Neuronal stem cell (in vitro differentiated cells): ENCODE results near the gene CTDSP2.

ENCODE experiments used
- DNase-seq: peaks from one replicate; pipeline ENCODE4 v3.0.0-alpha.2; 2013; ENCODE audit warnings: low spot score
- H2AFZ ChIP-seq: one replicate; pipeline ENCODE4 v1.6.1; 2013; ENCODE audit warnings: mild to moderate bottlenecking, low read length, inconsistent platforms
- H2AK5ac ChIP-seq: 2 replicates; pipeline ENCODE4 v1.6.1; 2013; ENCODE audit warnings: low read depth, mild to moderate bottlenecking, inconsistent platforms, low read length, moderate library complexity, mixed read lengths
- H2BK120ac ChIP-seq: 2 replicates; pipeline ENCODE4 v1.6.1; 2013; ENCODE audit warnings: low read depth, mild to moderate bottlenecking, inconsistent platforms, low read length, moderate library complexity, mixed read lengths
- H2BK12ac ChIP-seq: one replicate; pipeline ENCODE4 v1.6.1; 2013; ENCODE audit warnings: low read length, inconsistent platforms
- H2BK15ac ChIP-seq: 2 replicates; pipeline ENCODE4 v1.6.1; 2013; ENCODE audit warnings: mild to moderate bottlenecking, low read length, inconsistent platforms, mixed read lengths
- H2BK5ac ChIP-seq: one replicate; pipeline ENCODE4 v1.6.1; 2013; ENCODE audit warnings: inconsistent platforms, mild to moderate bottlenecking, low read length, moderate library complexity
- H3K14ac ChIP-seq: one replicate; pipeline ENCODE4 v1.6.1; 2013; ENCODE audit warnings: low read length, inconsistent platforms
- H3K18ac ChIP-seq: 2 replicates; pipeline ENCODE4 v1.6.1; 2013; ENCODE audit warnings: low read length, inconsistent platforms
- H3K23ac ChIP-seq: 2 replicates; pipeline ENCODE4 v1.6.1; 2013; ENCODE audit warnings: low read depth, mild to moderate bottlenecking, mixed read lengths, low read length, inconsistent platforms; ENCODE audit not compliant: poor library complexity
- H3K27ac ChIP-seq: replicated peaks from 3 replicates; pipeline ENCODE4 v1.5.1; 2013; ENCODE audit warnings: low read length, inconsistent platforms
- H3K27me3 ChIP-seq, 3 experiments: 2 replicates each; pipeline ENCODE4 v1.6.1; 2013; ENCODE audit warnings: low read length in 3 of 3, mild to moderate bottlenecking in 2 of 3, inconsistent platforms in 1 of 3, low read depth in 1 of 3, mixed read lengths in 1 of 3, moderate library complexity in 1 of 3; ENCODE audit not compliant: control insufficient read depth in 3 of 3, insufficient read depth in 3 of 3
- H3K36me3 ChIP-seq, 2 donors: replicated peaks in 1 of 2; 2 replicates each; pipeline ENCODE4 v1.6.1; 2013; ENCODE audit warnings: low read length in 2 of 2; ENCODE audit not compliant: control insufficient read depth in 2 of 2, insufficient read depth in 2 of 2
- H3K4ac ChIP-seq: 2 replicates; pipeline ENCODE4 v1.6.1; 2013; ENCODE audit warnings: inconsistent platforms, mild to moderate bottlenecking, low read length, moderate library complexity
- H3K4me1 ChIP-seq, 2 donors: 1 replicate in 1 of 2; 2 replicates in 1 of 2; pipeline ENCODE4 v1.6.1; 2013; ENCODE audit warnings: low read length in 2 of 2, low read depth in 1 of 2; ENCODE audit not compliant: control insufficient read depth in 2 of 2, insufficient read depth in 1 of 2
- H3K4me2 ChIP-seq: one replicate; pipeline ENCODE4 v1.6.1; 2013; ENCODE audit warnings: mild to moderate bottlenecking, low read length, inconsistent platforms; ENCODE audit not compliant: insufficient read depth, poor library complexity, severe bottlenecking
- H3K4me3 ChIP-seq, 2 donors: 2 replicates each; pipeline ENCODE4 v1.5.1; 2013; ENCODE audit warnings: low read length in 2 of 2, mild to moderate bottlenecking in 2 of 2, inconsistent platforms in 1 of 2, moderate library complexity in 1 of 2
- H3K79me1 ChIP-seq: one replicate; pipeline ENCODE4 v1.6.1; 2013; ENCODE audit warnings: low read depth, mild to moderate bottlenecking, inconsistent platforms, low read length, moderate library complexity
- H3K9ac ChIP-seq: one replicate; pipeline ENCODE4 v1.6.1; 2013; ENCODE audit warnings: mild to moderate bottlenecking, low read depth, low read length, inconsistent platforms; ENCODE audit not compliant: poor library complexity
- H3K9me3 ChIP-seq, 2 donors: replicated peaks in 1 of 2; 2 replicates each; pipeline versions ENCODE3 to v1.6.1; 2013; ENCODE audit warnings: low read length in 2 of 2, mild to moderate bottlenecking in 2 of 2, inconsistent platforms in 1 of 2, low read depth in 1 of 2, mixed read lengths in 1 of 2, moderate library complexity in 1 of 2; ENCODE audit not compliant: control insufficient read depth in 2 of 2, insufficient read depth in 1 of 2
- H4K8ac ChIP-seq: one replicate; pipeline ENCODE4 v1.6.1; 2013; ENCODE audit warnings: low read depth, mild to moderate bottlenecking, inconsistent platforms, low read length, moderate library complexity
- H4K91ac ChIP-seq: one replicate; pipeline ENCODE4 v1.6.1; 2013; ENCODE audit warnings: low read length, low read depth, mild to moderate bottlenecking, inconsistent platforms; ENCODE audit not compliant: poor library complexity
- WGBS, 2 donors: extraction: QIAGEN DNeasy Blood & Tissue Kit; methylation state at CpG; one replicate each; pipeline ENCODE4 v1.1.7; 2013; ENCODE audit warnings: missing lambda C conversion rate in 2 of 2, mixed read lengths in 1 of 2; ENCODE audit not compliant: insufficient read length in 2 of 2, insufficient replicate concordance in 1 of 2; ENCODE audit errors: extremely low coverage in 2 of 2; 5-methylcytosine and 5-hydroxymethylcytosine counted together

The CTDSP2 gene

DNA sequence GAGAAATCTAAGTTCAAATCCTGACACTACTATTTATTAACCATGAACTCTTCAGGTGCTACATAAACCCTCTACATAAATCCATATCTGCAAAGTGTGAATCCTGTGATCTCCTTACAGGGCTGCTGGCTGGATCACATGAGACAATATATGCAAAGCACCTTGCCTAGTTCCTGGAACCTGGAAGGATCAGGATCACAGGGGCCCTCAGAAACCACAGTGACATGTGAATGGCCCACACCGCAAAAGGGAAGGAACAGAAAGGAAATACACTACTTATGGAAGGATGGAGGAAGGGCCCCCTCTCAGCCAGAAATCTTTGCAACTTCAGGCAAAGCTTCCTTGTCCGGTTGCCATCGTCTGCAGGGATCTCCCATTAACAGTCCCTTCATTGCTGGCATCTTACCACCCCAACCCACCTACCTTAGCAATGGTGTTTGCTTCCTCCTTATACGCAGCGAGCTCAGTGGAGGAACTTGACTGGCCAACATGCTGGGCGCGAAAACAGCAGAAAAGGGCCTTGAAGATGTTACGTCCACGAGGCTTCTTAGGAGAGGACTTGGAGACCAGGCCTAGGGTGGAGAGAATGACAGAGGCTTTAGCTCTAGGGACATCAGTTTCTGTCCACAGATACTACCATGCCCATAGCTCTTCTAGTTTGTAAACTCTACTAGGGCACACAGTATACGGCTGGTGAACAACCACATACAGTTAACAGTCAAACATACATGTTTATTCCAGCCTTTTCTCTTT is 17.3 kb downstream of the CTDSP2 start:
- Histone ChIP-seq H4K91ac (no peak overlapping the region), H2BK5ac (no peak overlapping the region), H3K9ac (no peak overlapping the region), H3K4me2 (no peak overlapping the region), H2BK120ac (no peak overlapping the region), H2AFZ (no peak overlapping the region), H3K27me3 (no peaks in the 10 kb centered on the region), H2AK5ac (no peak overlapping the region), H2BK15ac (no peak overlapping the region), H3K36me3 (peaks cover 39 to 69% of the 10 kb centered on the region in 2 donors), H3K27ac (no peak overlapping the region), H4K8ac (no peak overlapping the region), H3K4me3 (no peak overlapping the region), H3K4me1 (peaks cover 17 to 25% of the 10 kb centered on the region in 2 donors), H2BK12ac (no peak overlapping the region), H3K4ac (no peak overlapping the region), H3K9me3 (no peaks in the 10 kb centered on the region), H3K79me1 (no peaks in the 10 kb centered on the region), H3K18ac (no peak overlapping the region), H3K23ac (no peak overlapping the region), H3K14ac (no peak overlapping the region)
- DNase-seq: no peak
- WGBS, 2 donors: no CpG with 5 or more reads among the region's 10 CpGs

DNA sequence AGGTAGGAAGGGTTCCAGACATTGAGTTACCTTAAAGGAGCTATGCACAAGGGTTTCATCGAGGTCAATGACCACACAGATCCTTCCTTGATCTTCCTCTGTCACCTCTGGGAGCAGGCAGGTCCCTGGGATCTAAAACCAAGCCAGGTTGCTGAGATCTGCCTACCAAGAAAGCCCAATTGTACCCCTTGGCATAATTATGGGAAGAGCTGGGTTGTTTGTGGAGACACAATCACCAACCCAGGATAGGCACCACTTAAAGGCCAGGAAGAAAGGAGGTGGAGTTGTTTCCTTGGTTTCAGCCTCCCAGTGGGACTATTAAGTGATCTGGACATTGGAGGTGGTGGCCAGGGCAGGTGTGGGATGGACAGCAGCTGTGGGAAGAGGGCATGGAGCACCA is 19.6 kb downstream of the CTDSP2 start:
- no peak for DNase-seq
- Histone ChIP-seq H2AK5ac (no peak overlapping the region), H2BK12ac (no peak overlapping the region), H3K23ac (no peak overlapping the region), H3K36me3 (peaks cover 58 to 88% of the 10 kb centered on the region in 2 donors), H2AFZ (no peak overlapping the region), H3K79me1 (no peaks in the 10 kb centered on the region), H3K18ac (no peak overlapping the region), H2BK120ac (no peak overlapping the region), H3K27ac (no peak overlapping the region), H3K4me2 (no peak overlapping the region), H4K8ac (no peak overlapping the region), H3K4ac (no peak overlapping the region), H2BK15ac (no peak overlapping the region), H3K27me3 (no peaks in the 10 kb centered on the region), H3K9ac (no peak overlapping the region), H3K14ac (no peak overlapping the region), H3K9me3 (no peaks in the 10 kb centered on the region), H2BK5ac (no peak overlapping the region), H4K91ac (no peak overlapping the region), H3K4me1 (peaks cover 5 to 6% of the 10 kb centered on the region in 2 donors), H3K4me3 (no peak overlapping the region)
- WGBS, 2 donors: no CpG with 5 or more reads among the region's 1 CpG

DNA sequence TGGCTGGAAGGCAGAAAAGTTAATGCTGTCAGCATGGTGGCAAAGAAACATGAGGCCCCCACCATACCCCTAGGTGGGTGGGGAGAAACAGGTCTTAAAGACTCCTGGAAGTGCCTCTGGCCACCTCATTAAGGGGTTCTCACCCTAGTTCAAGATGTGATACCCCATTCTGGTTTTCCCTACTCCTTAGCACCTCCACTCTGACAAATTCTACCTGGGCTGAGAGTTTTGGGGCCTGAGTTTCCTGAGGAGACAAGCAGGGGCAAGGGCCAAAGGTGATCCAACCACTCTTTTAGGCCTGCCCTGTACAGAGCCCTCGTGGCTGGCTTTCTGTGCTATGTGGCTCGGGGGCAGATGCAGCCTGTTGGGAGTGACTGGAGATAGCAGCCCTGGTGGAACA is 20.1 kb downstream of the CTDSP2 start:
- Histone ChIP-seq H2BK5ac (no peak overlapping the region), H3K9me3 (no peaks in the 10 kb centered on the region), H3K4ac (no peak overlapping the region), H4K8ac (no peak overlapping the region), H2BK120ac (no peak overlapping the region), H3K4me3 (no peak overlapping the region), H3K23ac (no peak overlapping the region), H3K14ac (no peak overlapping the region), H3K18ac (no peak overlapping the region), H2BK12ac (no peak overlapping the region), H3K4me1 (no peaks in the 10 kb centered on the region), H3K27ac (no peak overlapping the region), H3K36me3 (peaks cover 60 to 93% of the 10 kb centered on the region in 2 donors), H3K4me2 (no peak overlapping the region), H2AK5ac (no peak overlapping the region), H2BK15ac (no peak overlapping the region), H3K9ac (no peak overlapping the region), H3K79me1 (no peaks in the 10 kb centered on the region), H3K27me3 (no peaks in the 10 kb centered on the region), H2AFZ (no peak overlapping the region), H4K91ac (no peak overlapping the region)
- no peak for DNase-seq
- WGBS, 2 donors: no CpG with 5 or more reads among the region's 2 CpGs

DNA sequence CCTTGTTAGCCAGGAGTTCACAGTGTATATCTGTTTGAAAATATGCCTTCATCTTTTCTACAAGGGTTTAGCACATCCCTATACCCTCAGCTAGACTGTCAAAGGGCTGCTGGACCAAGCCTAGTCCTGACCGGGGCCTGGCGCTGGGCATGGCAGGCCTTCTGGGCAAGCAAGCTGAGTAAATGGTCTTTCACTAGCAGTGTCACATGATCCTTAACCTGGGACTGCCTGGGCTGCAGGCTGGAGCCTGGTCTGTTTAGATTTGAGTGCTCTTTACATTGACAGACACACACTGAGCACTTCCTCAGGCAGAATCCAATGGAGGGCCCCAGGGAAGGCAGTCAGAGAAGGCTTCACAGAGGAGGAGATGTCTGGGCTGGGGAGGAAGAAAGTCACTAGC is 21.1 kb downstream of the CTDSP2 start:
- Histone ChIP-seq H3K9me3 (no peaks in the 10 kb centered on the region), H3K9ac (no peak overlapping the region), H3K4me2 (no peak overlapping the region), H3K4ac (no peak overlapping the region), H2BK12ac (no peak overlapping the region), H3K18ac (no peak overlapping the region), H3K27ac (no peak overlapping the region), H3K4me3 (no peak overlapping the region), H4K8ac (no peak overlapping the region), H2BK5ac (no peak overlapping the region), H3K79me1 (no peaks in the 10 kb centered on the region), H2BK120ac (no peak overlapping the region), H3K36me3 (peaks cover 60 to 98% of the 10 kb centered on the region in 2 donors), H3K4me1 (no peaks in the 10 kb centered on the region), H2AFZ (no peak overlapping the region), H3K14ac (no peak overlapping the region), H4K91ac (no peak overlapping the region), H3K23ac (no peak overlapping the region), H2BK15ac (no peak overlapping the region), H3K27me3 (no peaks in the 10 kb centered on the region), H2AK5ac (no peak overlapping the region)
- WGBS, 2 donors: no CpG with 5 or more reads among the region's 2 CpGs
- no peak for DNase-seq
